ENCODE measurements around the gene LDLRAD4.

The LDLRAD4 gene

GRCh38 chr18:13558124-13558523 lies 339.6 kb downstream of the LDLRAD4 start:
- Histone ChIP-seq H3K27ac (no peak overlapping the region), H3K27me3 (ENCODE audit: insufficient read depth, low read depth, severe bottlenecking) (no peaks in the 10 kb centered on the region), H3K9me3 (ENCODE audit: severe bottlenecking) (no peaks in the 10 kb centered on the region), H3K36me3 (no peaks in the 10 kb centered on the region), H3K4me3 (ENCODE audit: low read depth, low read length) (no peak overlapping the region)
- peak; percentile 52 for DNase-seq
- TF ChIP-seq, protein P1, sequence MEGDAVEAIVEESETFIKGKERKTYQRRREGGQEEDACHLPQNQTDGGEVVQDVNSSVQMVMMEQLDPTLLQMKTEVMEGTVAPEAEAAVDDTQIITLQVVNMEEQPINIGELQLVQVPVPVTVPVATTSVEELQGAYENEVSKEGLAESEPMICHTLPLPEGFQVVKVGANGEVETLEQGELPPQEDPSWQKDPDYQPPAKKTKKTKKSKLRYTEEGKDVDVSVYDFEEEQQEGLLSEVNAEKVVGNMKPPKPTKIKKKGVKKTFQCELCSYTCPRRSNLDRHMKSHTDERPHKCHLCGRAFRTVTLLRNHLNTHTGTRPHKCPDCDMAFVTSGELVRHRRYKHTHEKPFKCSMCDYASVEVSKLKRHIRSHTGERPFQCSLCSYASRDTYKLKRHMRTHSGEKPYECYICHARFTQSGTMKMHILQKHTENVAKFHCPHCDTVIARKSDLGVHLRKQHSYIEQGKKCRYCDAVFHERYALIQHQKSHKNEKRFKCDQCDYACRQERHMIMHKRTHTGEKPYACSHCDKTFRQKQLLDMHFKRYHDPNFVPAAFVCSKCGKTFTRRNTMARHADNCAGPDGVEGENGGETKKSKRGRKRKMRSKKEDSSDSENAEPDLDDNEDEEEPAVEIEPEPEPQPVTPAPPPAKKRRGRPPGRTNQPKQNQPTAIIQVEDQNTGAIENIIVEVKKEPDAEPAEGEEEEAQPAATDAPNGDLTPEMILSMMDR (IDR thresholded peaks at IDR 0.05; ENCODE audit: low read depth, low read length), result peak; percentile 79

DNA sequence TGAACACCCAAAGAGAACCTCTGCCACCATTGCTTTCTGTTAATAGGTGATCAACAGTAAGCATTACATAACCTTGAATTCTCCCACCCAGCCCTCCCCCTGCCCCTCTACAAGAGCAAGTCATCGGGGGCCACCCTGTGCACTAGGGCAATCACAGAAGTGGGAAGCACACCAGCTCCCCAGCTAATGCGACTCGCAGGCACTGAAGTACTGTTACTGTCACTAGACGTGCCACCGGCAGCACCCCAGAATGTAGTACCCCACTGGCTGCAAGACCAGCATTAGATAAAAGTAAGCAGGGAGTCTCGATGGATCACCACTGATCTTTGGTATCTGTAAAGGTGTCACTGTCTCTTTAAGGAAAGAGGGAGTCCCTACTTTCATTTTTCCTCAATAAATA lies 340.2 kb downstream of the LDLRAD4 start:
- DNase-seq, result no peak
- Histone ChIP-seq H3K27ac (no peak overlapping the region), H3K9me3 (ENCODE audit: severe bottlenecking) (no peaks in the 10 kb centered on the region), H3K4me3 (ENCODE audit: low read depth, low read length) (no peak overlapping the region), H3K27me3 (ENCODE audit: insufficient read depth, low read depth, severe bottlenecking) (no peaks in the 10 kb centered on the region), H3K36me3 (no peaks in the 10 kb centered on the region)
- TF ChIP-seq, protein P1 (IDR thresholded peaks at IDR 0.05; ENCODE audit: low read depth, low read length), result no peak

DNA sequence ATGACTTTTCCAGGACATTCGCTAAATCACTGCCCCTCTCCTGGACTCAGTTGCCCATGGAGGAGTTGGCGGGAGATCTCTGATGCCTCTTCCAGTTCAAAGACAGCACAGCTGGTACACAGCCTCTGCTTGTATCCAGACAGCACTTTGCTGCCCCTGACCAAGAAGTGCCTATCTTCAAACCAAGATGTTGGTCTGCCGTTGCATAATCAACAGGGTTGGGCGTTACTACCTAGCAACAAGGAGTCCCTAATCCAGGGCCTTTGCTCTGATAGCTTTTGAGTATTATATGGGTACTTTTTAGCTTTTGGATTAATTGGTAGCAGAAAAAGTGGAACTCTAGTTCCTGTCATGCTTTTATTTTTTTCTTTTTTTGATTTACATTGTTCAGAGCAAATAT lies 341.2 kb downstream of the LDLRAD4 start:
- no peak overlapping the region for H3K27ac ChIP-seq
- no peak overlapping the region for H3K4me3 ChIP-seq (ENCODE audit: low read depth, low read length)
- no peaks in the 10 kb centered on the region for H3K9me3 ChIP-seq (ENCODE audit: severe bottlenecking)
- H3K27me3 ChIP-seq (ENCODE audit: insufficient read depth, low read depth, severe bottlenecking), result no peaks in the 10 kb centered on the region
- TF ChIP-seq, protein P1 (IDR thresholded peaks at IDR 0.05; ENCODE audit: low read depth, low read length), result no peak
- no peak for DNase-seq
- no peaks in the 10 kb centered on the region for H3K36me3 ChIP-seq

DNA sequence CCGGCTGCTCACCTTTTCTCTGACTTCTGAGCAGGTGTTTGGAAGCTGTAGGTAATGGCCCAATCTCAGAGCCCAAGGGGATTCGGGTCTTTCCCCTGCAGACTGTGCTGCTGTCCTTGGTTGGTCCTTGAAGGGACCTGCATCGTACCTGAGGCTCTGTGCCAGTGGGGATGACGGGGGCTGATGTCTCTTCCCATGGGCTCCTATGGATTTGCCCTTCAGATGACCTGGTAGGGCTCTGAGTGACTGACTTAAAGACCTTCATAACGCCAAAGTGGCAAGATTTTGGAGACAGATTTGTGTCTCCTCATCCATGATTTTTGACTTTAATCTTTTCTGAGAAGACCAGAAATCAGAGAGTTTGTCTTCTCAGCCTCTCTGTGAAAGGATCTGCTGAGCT lies 341.7 kb downstream of the LDLRAD4 start:
- Histone ChIP-seq H3K27me3 (ENCODE audit: insufficient read depth, low read depth, severe bottlenecking) (no peaks in the 10 kb centered on the region), H3K4me3 (ENCODE audit: low read depth, low read length) (no peak overlapping the region), H3K27ac (no peak overlapping the region), H3K36me3 (no peaks in the 10 kb centered on the region), H3K9me3 (ENCODE audit: severe bottlenecking) (no peaks in the 10 kb centered on the region)
- TF ChIP-seq, protein P1 (IDR thresholded peaks at IDR 0.05; ENCODE audit: low read depth, low read length), result no peak
- no peak for DNase-seq

DNA sequence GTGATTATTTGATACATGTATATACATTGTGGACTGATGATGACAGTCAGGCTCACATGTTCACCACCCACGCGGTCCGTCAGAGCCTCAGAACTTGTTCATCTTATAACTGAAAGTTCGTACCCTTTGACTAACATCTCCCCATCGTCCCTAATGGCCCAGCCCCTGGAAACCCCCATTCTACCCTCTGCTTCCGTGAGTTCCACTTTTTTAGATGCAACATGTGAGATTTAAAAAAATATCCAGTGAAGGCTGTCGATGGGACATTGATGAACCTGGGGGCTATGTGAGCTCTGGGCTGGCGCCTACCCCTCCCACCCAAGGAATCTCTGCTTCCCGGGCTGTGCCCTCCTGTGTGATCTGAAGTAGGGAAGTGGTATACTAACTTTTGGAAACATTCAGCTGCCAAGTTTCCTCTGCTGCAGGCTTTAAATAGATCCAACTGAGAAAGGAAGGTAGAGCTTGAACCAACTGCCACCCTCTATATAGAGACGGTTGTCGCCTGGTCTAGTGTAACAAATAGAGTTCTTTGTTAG lies 344.0 kb downstream of the LDLRAD4 start:
- H3K4me3 ChIP-seq (ENCODE audit: low read depth, low read length), result no peak overlapping the region
- no peak for DNase-seq
- TF ChIP-seq, protein P1 (IDR thresholded peaks at IDR 0.05; ENCODE audit: low read depth, low read length), result no peak
- H3K27me3 ChIP-seq (ENCODE audit: insufficient read depth, low read depth, severe bottlenecking), result no peaks in the 10 kb centered on the region
- H3K27ac ChIP-seq, result no peak overlapping the region
- no peaks in the 10 kb centered on the region for H3K36me3 ChIP-seq
- no peaks in the 10 kb centered on the region for H3K9me3 ChIP-seq (ENCODE audit: severe bottlenecking)

- no peaks in the 10 kb centered on the region for H3K27me3 ChIP-seq (ENCODE audit: insufficient read depth, low read depth, severe bottlenecking)
- H3K4me3 ChIP-seq (ENCODE audit: low read depth, low read length), result no peak overlapping the region
- no peak for DNase-seq
- H3K9me3 ChIP-seq (ENCODE audit: severe bottlenecking), result no peaks in the 10 kb centered on the region
- TF ChIP-seq, protein P1 (IDR thresholded peaks at IDR 0.05; ENCODE audit: low read depth, low read length), result no peak
- H3K27ac ChIP-seq, result no peak overlapping the region
- H3K36me3 ChIP-seq, result no peaks in the 10 kb centered on the region
Measured at GRCh38 chr18:13563390-13563805, 344.8 kb downstream of the LDLRAD4 start.

All from WERI-Rb-1 (cell line).